Frontal cortex (tissue), 1 donor: Measurements from ENCODE around the gene FBRSL1. TPM values are rescaled to one million over a fixed set of nuclear protein-coding genes. Genes with fewer than 3 reads are reported as not detected.

ENCODE experiments used
- total RNA-seq: library from RNA; depleted of rRNA; stranded (reverse); fragments of >200 nt; gene quantifications from one replicate; pipeline ENCODE4 v1.2.3, GENCODE V29; 2014

The FBRSL1 gene
- total RNA-seq, 1 donor from 2014 or later, result 4.1 TPM

Other genes with a start within 250 kb of the FBRSL1 start
- 4.9 TPM for gene GALNT9, start 160.6 kb upstream of the FBRSL1 start, total RNA-seq
- gene LRCOL1, start 120.4 kb downstream of the FBRSL1 start, total RNA-seq, result not detected
- gene P2RX2, start 128.6 kb downstream of the FBRSL1 start, total RNA-seq, result not detected
- 26.9 TPM for gene POLE, start 197.2 kb downstream of the FBRSL1 start, total RNA-seq
- 15.9 TPM for gene PXMP2, start 197.4 kb downstream of the FBRSL1 start, total RNA-seq
- 31.0 TPM for gene PGAM5, start 220.7 kb downstream of the FBRSL1 start, total RNA-seq